Suprapubic skin (tissue), 4 donors: ENCODE measurements around the gene EMILIN1. TPM values are rescaled to one million over a fixed set of nuclear protein-coding genes. Genes with fewer than 3 reads are reported as not detected.
A peak's percentile ranks its signal among the peaks of the same experiment; 100 is the strongest.

ENCODE experiments used
- DNase-seq, 2 donors: peaks; one replicate each; pipeline ENCODE4 v3.0.0-alpha.2; 2019; ENCODE audit warnings: low spot score in 2 of 2
- H3K27ac ChIP-seq: fragments of 200-600 bp; sonication (generic); one replicate; pipeline ENCODE4 v1.5.1; 2019
- H3K27me3 ChIP-seq: fragments of 200-600 bp; sonication (generic); one replicate; pipeline ENCODE4 v1.5.1; 2019
- H3K36me3 ChIP-seq: fragments of 200-600 bp; sonication (generic); one replicate; pipeline ENCODE4 v1.5.1; 2019
- H3K4me1 ChIP-seq: fragments of 200-600 bp; sonication (generic); one replicate; pipeline ENCODE4 v1.5.1; 2019
- H3K4me3 ChIP-seq: fragments of 200-600 bp; sonication (generic); one replicate; pipeline ENCODE4 v1.5.1; 2019; ENCODE audit warnings: mild to moderate bottlenecking
- H3K9me3 ChIP-seq: fragments of 200-600 bp; sonication (generic); one replicate; pipeline ENCODE4 v1.5.1; 2019
- EP300 ChIP-seq: sonication (generic); formaldehyde crosslinking; IDR thresholded peaks from one replicate; pipeline ENCODE4 v1.6.1; 2017; ENCODE audit warnings: antibody characterized with exemption
- POLR2A ChIP-seq, 2 donors: fragments of 450-650 bp; IDR thresholded peaks; one replicate each; pipeline ENCODE4 v1.6.1; 2017; ENCODE audit warnings: antibody characterized with exemption in 2 of 2, mild to moderate bottlenecking in 2 of 2, moderate library complexity in 2 of 2
- POLR2AphosphoS5 ChIP-seq, 3 donors: sonication (generic); formaldehyde crosslinking; IDR thresholded peaks; one replicate each; pipeline ENCODE4 v1.6.1; 2017; ENCODE audit warnings: antibody characterized with exemption in 3 of 3
- WGBS: methylation state at CpG from one replicate; pipeline ENCODE4 v1.1.5; 2018; 5-methylcytosine and 5-hydroxymethylcytosine counted together
- total RNA-seq, 4 donors: library from RNA; depleted of rRNA; stranded (reverse); fragments of >200 nt; gene quantifications; one replicate each; pipeline ENCODE4 v1.1.0, GENCODE V29; 2016
- TF ChIP-seq, protein P1 (sequence below), 2 donors: fragments of 200-600 bp in 1 of 2; fragments of 450-650 bp in 1 of 2; sonication (generic) in 1 of 2; IDR thresholded peaks; one replicate each; pipeline ENCODE4 v1.5.1; 2016 to 2019; ENCODE audit warnings: antibody characterized with exemption in 2 of 2, mild to moderate bottlenecking in 1 of 2, moderate library complexity in 1 of 2

Gene EMILIN1
- total RNA-seq, 4 donors from 2014 or later = 3.0 to 13.8 (median 5.8) TPM

DNA sequence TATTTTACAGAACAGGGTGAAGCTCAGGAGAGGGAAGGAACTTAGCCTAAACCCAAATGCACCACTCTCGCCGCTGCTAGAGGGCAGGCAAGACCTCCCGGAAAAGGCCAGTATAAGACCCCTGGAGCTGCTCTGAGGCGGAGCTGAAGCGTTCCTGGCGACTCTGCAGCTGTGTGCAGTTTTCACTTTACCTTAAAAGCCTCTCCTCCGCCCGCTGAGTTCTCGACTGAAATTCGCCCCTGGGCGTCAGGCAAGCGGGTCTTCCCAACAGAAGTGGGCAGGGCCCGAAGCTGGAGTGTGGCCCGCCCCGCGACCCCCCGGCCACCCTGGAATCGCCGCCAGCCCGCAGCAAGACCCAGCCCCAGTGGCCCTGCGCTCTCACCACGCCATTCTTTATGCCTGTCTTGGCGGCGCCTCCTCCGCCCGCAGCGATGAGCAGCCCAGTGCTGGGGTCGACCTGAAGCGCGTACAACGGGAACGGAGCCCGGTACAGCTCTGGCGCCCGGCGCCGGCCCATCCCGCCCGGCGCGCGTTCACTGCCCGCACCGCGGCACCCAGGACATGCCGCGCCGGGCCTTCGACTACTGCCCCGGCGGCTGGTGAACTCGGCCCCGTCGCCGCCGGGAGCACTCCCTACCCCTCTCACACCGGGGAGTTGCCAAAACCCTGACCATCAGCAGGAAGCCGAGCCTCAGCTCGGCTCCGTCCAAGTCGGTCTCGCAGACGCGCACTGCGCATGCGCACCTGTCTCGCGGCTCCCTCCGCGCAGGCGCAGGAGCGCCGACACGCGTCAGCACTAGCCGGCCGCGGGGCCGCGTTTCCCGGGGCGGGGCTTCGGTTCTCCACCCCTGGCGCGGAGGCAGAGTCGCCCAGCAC lies 55.7 kb downstream of the EMILIN1 start, which contains the start of gene PREB:
TSS of gene PREB (minus strand) at position 732 of the 876 bp plus-strand sequence. CDS start at position 517, 215 bp downstream.
- WGBS = under 1% methylated on average over 24 of the region's 86 CpGs
- H3K4me1 ChIP-seq = peaks cover 22% of the 10 kb centered on the region
- peak in 1 of 2 donors; percentile 55 for TF ChIP-seq POLR2A (IDR thresholded peaks at IDR 0.05)
- peak; percentile 10 to 47 (median 10) for TF ChIP-seq POLR2AphosphoS5 (IDR thresholded peaks at IDR 0.05)
- TF ChIP-seq EP300 = no peak
- TF ChIP-seq, protein P1, sequence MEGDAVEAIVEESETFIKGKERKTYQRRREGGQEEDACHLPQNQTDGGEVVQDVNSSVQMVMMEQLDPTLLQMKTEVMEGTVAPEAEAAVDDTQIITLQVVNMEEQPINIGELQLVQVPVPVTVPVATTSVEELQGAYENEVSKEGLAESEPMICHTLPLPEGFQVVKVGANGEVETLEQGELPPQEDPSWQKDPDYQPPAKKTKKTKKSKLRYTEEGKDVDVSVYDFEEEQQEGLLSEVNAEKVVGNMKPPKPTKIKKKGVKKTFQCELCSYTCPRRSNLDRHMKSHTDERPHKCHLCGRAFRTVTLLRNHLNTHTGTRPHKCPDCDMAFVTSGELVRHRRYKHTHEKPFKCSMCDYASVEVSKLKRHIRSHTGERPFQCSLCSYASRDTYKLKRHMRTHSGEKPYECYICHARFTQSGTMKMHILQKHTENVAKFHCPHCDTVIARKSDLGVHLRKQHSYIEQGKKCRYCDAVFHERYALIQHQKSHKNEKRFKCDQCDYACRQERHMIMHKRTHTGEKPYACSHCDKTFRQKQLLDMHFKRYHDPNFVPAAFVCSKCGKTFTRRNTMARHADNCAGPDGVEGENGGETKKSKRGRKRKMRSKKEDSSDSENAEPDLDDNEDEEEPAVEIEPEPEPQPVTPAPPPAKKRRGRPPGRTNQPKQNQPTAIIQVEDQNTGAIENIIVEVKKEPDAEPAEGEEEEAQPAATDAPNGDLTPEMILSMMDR (IDR thresholded peaks at IDR 0.05) = no peak
- H3K27ac ChIP-seq = peak within 1 kb of the TSS; percentile 90
- H3K4me3 ChIP-seq = peak within 1 kb of the TSS; percentile 88
- H3K9me3 ChIP-seq = no peaks in the 10 kb centered on the region
- no peaks in the 10 kb centered on the region for H3K27me3 ChIP-seq
- DNase-seq = peak; percentile 97 to 98
- peaks cover 33% of the 10 kb centered on the region for H3K36me3 ChIP-seq

DNA sequence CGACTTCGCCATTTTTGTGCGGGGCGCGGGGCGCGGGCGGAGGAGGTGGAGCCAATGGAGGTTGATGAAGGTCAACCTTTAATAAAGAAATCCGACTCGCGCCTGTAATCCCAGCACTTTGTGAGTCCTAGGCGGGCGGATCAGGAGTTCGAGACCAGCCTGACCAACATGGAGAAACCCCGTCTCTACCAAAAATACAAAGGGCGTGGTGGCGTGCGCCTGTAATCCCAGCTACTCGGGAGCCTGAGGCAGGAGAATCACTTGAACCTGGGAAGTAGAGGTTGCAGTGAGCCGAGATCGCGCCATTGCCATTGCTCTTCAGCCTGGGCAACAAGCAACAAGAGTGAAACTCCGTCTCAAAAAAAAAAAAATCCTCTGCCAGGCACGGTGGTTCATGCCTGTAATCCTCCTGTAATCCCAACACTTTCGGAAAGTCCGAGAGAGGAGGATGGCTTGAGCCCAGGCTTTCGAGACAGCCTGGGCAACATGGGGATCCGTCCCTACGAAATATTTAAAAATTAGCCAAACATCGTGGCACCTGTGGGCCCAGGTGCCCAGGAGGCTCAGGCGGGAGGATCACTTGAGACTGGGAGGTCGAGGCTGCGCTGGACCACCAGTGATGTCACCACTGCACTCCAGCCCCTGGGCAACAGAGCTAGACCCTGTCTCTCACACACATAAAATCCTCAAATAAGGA lies 56.5 kb downstream of the EMILIN1 start:
- Histone ChIP-seq H3K9me3 (no peaks in the 10 kb centered on the region), H3K4me1 (peaks cover 22% of the 10 kb centered on the region), H3K4me3 (peak overlapping the region; percentile 88), H3K27ac (no peak overlapping the region), H3K36me3 (peaks cover 27% of the 10 kb centered on the region), H3K27me3 (no peaks in the 10 kb centered on the region)
- TF ChIP-seq EP300 = no peak
- no peak for TF ChIP-seq POLR2A (IDR thresholded peaks at IDR 0.05)
- TF ChIP-seq POLR2AphosphoS5 (IDR thresholded peaks at IDR 0.05) = no peak
- TF ChIP-seq, protein P1 (IDR thresholded peaks at IDR 0.05) = no peak
- WGBS = 89% methylated on average over 9 of the region's 33 CpGs
- no peak for DNase-seq

DNA sequence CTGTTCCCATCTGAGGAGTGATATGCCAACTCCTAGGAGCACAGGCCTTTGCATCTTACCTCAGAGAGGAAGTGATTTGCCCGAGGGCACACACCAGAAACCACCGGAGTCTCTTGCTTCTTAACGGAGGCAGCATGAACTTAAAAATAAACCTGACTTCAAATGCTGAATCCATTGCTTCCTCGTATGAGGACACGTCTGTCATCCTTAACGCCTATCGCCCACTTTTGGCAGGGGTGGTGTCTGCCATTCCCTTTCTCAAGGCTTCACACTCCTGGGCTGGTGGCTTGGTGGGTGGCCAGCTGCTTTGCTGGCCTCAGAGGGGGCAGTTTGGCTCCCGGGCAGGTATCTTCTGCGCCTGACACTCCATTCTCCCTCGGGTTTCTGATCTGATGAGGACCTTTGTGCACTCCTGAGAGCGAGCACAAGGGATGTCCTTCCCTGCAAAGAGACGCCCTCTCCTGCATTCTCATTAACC lies 57.1 kb downstream of the EMILIN1 start:
- no peaks in the 10 kb centered on the region for H3K9me3 ChIP-seq
- no peak for TF ChIP-seq POLR2A (IDR thresholded peaks at IDR 0.05)
- TF ChIP-seq POLR2AphosphoS5 (IDR thresholded peaks at IDR 0.05) = no peak
- TF ChIP-seq, protein P1 (IDR thresholded peaks at IDR 0.05) = no peak
- TF ChIP-seq EP300 = no peak
- H3K4me3 ChIP-seq = no peak overlapping the region
- H3K4me1 ChIP-seq = peaks cover 22% of the 10 kb centered on the region
- DNase-seq = no peak
- H3K27ac ChIP-seq = no peak overlapping the region
- no peaks in the 10 kb centered on the region for H3K27me3 ChIP-seq
- 77% methylated on average over 12 of the region's 12 CpGs for WGBS
- peaks cover 21% of the 10 kb centered on the region for H3K36me3 ChIP-seq

Other genes starting within 250 kb of the EMILIN1 start
- not detected for gene DPYSL5, start 230.5 kb upstream of the EMILIN1 start, total RNA-seq
- gene MAPRE3, start 108.0 kb upstream of the EMILIN1 start, total RNA-seq = 10 to 100 TPM; 29.5 to 57.5 (median 34.0) TPM
- gene TMEM214, start 45.6 kb upstream of the EMILIN1 start, total RNA-seq = 10 to 100 TPM; 39.2 to 56.3 (median 44.7) TPM
- gene AGBL5, start 26.9 kb upstream of the EMILIN1 start, total RNA-seq = 10 to 100 TPM; 15.3 to 18.9 (median 18.5) TPM
- 100 to 1,000 TPM in 3 of 4 donors, 10 to 100 TPM in 1; 70.8 to 225 (median 199) TPM for gene OST4, start 7.0 kb upstream of the EMILIN1 start, total RNA-seq
- 1 to 10 TPM; 2.8 to 6.3 (median 3.8) TPM for gene KHK, start 8.2 kb downstream of the EMILIN1 start, total RNA-seq
- gene CGREF1, start 40.5 kb downstream of the EMILIN1 start, total RNA-seq = 1 to 10 TPM; 1.1 to 4.2 (median 2.6) TPM
- not detected for gene ABHD1, start 45.2 kb downstream of the EMILIN1 start, total RNA-seq
- gene PREB, start 56.0 kb downstream of the EMILIN1 start, total RNA-seq = 10 to 100 TPM; 40.0 to 55.3 (median 47.1) TPM
- not detected for gene PRR30, start 60.8 kb downstream of the EMILIN1 start, total RNA-seq
- gene TCF23, start 70.4 kb downstream of the EMILIN1 start, total RNA-seq = under 1 TPM in 1 of 4 donors, not detected in 3; 0.11 TPM
- gene ATRAID, start 133.4 kb downstream of the EMILIN1 start, total RNA-seq = 100 to 1,000 TPM; 109 to 177 (median 141) TPM
- gene SLC5A6, start 133.7 kb downstream of the EMILIN1 start, total RNA-seq = 10 to 100 TPM; 30.4 to 33.4 (median 33.1) TPM
- 10 to 100 TPM; 33.7 to 64.8 (median 42.1) TPM for gene CAD, start 138.8 kb downstream of the EMILIN1 start, total RNA-seq
- gene SLC30A3, start 184.4 kb downstream of the EMILIN1 start, total RNA-seq = not detected
- not detected for gene DNAJC5G, start 196.8 kb downstream of the EMILIN1 start, total RNA-seq
- gene TRIM54, start 203.8 kb downstream of the EMILIN1 start, total RNA-seq = not detected
- 1 to 10 TPM in 2 of 4 donors, not detected in 2; 2.1 to 3.9 TPM for gene UCN, start 229.8 kb downstream of the EMILIN1 start, total RNA-seq
- 10 to 100 TPM; 51.8 to 87.5 (median 68.4) TPM for gene MPV17, start 244.5 kb downstream of the EMILIN1 start, total RNA-seq